GM21423 (cell line): ENCODE results near the gene UBASH3A.
A peak's percentile ranks its signal among the peaks of the same experiment; 100 is the strongest.
"Not testable (repeated sequence)": the region's sequence is repeated elsewhere in the genome, so short reads cannot be mapped to it uniquely, and the experiment has no call there.

ENCODE experiments used
- ATAC-seq: cut with Tn5 transposase; IDR thresholded peaks from one replicate; pipeline ENCODE4 v1.9.1; 2021; ENCODE audit warnings: mild to moderate bottlenecking, moderate library complexity; ENCODE audit not compliant: unreplicated experiment

The UBASH3A gene

DNA sequence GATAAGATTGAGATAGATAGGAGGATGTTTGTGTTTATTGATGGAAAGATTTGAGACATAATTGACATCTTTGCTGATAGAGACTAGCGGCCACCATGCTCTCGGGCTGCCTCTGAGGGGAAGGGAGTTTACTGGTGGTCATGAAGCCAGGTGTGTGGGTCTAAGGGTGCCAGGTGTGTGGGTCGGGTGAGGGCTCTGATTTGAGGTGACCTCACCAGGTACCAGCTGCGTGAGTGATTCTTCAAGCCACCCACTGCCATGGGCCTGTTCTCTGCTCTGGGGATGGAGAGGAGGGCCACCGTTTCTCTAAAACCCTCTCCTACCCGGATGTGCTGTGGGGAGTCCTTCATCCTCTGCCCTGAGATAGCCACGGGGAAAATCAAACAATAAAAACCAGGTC is 3.2 kb downstream of the UBASH3A start:
- ATAC-seq = no peak

DNA sequence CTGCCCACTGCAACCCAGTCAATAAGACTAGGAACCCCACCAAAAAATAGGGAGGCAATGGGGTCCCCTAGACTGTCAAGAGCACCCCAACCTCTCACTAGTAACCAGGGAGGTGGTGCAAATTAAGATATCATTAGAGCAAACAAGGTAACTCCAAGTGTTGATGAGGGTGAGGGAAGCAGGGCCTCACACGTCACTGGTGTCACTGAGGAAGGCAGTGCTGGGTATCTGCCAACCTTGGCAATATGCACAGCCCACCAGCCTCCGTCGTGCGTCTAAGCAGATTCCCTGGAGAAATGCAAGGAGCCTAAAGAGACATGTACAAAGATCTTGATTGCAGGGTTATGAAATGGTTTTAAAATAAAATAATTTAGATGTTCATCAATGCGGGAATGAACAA is 3.8 kb downstream of the UBASH3A start:
- ATAC-seq = no peak

DNA sequence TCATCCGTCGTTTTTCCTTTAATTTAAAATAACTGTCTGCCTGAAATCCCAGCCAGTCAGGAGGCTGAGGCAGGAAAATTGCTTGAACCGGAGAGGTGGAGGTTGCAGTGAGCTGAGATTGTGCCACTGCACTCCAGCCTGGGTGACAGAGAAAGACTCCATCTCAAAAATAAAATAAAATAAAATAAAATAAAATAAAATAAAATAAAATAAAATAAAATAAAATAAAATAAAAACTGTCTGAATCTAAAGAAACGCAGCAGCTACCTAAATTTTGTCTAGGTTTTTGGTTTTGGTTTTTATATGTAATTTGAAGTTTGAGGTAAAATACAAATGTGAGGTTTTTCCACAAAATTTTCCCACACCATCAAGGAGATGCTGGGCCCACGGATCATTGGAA is 5.0 kb downstream of the UBASH3A start:
- ATAC-seq = not testable (repeated sequence)

DNA sequence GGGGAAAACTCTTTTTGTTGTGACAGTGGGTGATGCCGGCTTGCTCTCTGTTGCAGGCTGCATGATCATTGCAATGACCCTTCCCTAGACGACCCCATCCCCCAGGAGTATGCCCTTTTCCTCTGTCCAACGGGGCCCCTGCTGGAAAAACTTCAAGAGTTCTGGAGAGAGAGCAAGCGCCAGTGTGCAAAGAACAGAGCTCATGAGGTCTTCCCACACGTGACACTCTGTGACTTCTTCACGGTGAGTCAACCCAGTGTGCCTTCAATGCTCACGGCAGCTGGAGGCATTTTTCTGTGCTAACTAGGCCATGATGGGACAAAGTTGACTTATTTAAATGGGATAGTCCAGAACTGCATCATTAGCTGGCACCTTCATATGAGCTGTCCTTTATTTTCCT is 5.7 kb downstream of the UBASH3A start:
- no peak for ATAC-seq

DNA sequence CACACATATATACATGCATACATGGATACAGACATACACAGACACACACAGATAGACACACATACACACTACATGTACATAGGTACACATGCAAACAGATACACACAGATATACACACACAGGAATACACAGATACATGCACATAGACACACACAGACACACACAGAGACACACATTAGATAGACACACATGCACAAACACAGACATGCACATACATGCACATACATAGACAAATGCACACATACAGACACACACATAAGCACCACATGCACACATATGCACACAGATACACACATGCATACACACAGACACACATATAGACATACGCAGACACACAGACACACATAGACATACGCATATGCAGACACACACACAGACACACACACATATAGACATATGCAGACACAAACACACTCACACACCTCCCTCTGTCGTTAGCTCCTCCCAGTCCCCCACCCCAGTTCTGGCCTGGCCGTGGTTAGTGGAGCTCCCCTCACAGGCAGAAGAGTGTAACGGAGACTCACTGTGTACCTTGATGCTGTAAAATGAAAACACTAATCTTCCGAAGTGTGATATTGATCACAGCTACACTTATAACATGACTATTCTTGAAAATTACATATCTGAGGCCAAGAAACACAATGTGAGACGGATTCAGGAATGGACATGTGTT is 7.6 kb downstream of the UBASH3A start:
- ATAC-seq = no peak

DNA sequence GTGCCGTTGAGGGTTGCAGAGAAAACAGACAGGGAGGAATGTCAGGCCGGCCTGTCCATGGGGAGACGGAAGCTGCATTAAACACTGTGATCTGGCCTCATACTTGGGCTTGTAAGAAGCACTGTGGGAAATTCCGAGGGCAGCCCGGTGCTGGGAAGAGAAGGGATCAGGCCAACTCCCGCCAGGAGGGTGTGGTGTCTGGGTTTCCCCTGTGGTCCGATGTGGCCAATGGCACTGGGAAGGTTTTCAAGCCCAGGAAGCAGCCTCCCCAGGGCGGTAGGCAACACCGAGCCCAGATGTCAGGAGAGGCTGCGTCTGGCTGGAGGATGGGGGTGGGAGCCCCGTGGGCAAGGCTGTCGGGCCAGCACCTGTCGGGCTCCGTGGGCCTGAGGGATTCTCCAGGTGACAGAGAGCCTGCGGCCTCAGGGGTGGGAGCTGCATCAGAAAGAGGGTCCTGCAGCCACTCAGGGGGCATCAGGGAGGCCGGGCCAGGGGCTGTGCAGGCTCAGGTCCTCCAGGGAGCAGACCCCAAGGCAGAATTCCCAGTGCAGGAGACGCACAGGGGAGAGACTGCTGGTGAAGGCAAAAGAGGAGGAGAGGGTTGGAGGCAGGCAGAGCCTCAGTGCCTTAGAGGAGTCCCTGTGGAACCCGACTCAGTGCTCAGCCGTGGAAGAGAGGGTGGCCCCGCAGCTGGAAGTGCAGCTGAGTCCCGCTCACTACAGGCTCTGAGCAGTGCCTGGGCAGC is 8.4 kb downstream of the UBASH3A start:
- no peak for ATAC-seq

DNA sequence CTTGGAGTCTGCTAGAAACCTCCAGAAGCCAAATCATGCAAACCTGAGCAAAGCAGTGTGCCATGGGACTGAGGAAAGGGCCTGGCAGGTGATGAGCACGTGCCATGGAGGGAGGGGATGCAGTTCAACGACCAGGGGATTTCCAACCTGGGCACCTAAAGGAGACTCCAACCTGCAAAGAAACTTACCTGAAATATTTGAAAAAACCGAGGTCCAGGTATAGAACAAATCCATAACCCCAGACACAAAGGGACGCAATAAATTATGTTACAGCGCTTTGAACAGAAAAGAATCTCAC is 8.9 kb downstream of the UBASH3A start:
- no peak for ATAC-seq

DNA sequence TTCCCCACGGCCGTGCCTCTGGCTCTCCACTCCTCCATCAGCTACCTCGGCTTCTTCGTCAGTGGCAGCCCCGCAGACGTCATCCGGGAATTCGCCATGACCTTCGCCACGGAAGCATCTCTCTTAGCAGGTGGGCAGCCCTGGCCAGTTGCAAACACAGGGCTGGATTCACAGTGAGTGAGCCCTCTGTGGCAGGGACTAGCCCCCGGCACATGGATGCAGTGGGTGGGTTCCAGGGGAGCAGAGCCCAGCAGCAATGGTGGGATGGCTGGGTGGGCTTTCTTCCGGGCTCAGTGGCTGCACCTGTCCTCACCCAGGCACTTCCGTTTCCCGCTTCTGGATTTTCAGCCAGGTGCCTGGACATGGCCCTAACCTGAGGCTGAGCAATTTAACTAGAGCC is 9.4 kb downstream of the UBASH3A start:
- no peak for ATAC-seq

DNA sequence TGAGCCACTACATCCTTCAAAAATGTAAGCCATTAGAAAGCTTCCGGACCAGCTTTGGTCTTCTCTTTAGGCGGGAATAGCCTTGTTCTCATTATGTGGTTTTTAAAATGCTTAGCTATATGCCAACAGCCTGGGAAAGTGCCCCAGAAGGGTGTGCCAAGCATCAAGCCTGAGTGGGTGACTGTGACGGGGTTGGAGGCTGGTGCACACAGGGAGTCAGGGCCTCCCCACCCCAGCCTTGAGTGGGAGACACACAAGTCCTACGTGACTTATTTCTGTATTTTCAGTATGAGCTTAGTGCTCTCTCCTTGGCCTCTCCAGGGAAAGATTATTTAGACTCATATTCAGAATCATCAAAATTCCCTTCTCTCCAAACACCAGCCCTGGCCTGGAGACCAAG is 9.8 kb downstream of the UBASH3A start:
- no peak for ATAC-seq

DNA sequence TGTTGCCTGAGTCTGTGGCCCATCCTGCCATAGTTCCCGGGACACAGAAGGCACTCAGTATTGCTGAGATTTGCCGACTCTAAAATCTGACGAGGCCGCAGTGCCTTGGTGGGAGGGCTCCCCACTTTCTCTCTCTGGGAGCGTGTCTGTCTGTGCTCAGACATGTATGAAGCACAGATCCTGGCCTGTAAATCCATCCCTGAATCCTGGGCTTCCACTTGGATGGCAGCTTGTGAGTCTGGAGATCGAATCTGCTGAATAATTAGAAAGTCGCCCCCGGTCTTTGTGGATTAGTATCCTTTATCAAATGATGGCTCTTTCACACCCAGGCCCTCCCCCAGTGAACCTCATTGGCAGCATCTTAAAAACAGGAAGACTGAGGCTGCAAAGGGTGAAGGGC is 10.4 kb downstream of the UBASH3A start:
- ATAC-seq = no peak

DNA sequence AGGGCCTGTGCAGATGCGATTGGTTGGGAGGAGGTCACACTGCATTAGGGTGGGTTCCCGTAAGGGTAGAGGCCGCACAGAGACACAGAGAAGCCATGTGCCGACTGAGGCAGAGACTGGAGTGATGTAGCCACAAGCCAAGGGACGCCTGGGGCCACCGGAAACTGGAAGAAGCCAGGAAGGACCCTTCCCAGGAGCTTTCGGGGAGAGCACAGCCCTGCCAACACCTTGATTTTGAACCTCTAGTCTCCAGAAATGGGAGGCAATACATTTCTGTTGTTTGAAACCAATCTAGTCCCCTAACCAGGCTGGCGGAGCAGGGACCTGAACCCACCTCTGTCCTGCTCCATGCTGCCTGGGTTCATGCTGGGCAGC is 10.8 kb downstream of the UBASH3A start:
- no peak for ATAC-seq

DNA sequence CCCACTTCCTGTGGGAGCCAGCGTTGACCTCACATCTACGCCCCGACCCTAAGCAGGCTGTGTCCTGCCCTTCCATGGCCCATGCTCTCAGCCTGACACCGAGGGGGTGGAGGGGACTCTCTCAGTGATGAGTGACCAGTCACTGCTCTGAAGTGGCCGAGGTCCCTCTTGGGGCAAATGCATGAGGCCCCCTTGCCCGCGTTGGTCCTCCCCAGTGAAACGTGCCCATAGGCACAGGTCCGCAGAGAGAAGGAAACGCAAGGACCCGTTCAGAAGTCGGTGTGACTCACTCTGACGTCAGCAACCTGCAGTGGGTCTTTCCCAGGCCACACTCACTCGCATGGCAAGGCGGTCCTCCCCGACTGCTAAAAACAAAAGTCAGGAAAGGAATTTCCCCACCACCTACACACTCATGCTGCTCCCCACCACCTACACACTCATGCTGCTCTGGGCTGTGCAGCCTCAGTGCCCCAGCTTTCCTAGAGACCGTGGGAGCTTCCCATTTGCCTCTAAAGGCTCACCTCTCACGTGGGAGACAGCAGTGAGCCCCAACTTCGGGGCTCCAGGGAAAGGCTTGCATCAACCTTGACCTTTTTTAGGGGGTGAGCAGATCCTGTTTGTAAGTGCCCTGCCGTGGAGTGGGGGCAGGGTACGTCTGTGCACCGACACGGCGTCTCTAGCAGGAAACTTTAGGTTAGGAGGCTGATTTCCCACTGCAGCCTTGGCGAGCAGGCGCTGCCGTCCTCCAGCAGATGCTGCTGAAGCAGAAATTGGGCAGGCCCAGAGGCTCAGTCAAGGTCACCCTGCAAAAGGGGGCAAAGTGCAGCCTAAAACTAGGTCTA is 11.4 kb downstream of the UBASH3A start:
- peak; percentile 68 for ATAC-seq

DNA sequence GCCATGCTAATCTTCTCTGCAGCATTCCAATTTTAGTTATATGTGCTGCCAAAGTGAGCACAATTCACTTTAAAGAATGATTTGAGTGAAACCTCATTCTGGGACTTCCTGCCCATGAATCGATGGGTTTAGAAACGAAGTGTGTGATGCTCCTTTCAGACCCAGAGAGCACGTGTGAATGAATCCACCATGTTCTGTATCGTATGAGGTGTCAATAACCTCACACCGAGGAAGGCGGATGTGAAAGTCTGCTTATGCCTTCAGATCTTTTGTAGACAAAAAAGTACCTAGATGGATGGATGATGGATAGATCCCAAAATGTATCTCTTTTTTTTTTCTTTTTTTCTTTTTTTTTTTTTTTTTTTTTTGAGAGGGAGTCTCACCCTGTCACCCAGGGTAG is 13.8 kb downstream of the UBASH3A start:
- ATAC-seq = no peak

DNA sequence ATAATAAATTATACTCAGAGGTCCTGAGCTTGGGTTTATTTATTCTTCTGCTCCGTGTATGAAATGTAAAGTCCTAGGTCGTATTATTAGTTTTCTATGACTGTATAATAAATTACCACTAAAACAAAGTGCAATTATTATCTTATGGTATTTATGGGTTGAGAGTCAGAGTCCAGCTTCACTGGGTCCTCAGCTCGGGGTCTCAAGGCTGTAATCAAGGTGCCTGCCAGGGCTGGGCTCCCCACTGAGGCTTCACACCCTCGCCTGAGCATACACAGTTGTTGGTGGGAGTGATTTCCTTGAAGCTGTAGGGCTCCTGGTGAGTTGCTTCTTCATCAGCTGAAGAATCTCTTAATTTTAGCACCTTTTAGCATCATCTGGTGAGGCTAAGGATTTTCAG is 15.2 kb downstream of the UBASH3A start:
- ATAC-seq = no peak

DNA sequence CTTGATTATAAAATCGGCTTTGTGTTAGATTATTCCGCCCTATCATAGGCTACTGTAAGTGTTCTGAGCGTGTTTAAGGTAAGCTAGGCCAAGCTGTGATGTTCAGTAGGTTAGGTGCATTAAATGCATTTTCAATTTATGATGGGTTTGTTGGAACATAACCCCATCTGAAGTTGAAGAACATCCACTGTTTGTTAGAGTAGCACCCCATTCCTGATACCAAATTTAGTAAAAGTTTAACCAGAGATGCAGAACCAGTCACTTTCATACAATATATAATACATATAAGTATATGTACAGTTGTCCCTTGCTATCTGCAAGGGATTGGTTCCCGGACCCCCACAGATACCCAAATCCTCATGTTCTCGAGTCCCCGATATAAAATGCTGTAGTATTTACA is 16.1 kb downstream of the UBASH3A start:
- ATAC-seq = no peak

DNA sequence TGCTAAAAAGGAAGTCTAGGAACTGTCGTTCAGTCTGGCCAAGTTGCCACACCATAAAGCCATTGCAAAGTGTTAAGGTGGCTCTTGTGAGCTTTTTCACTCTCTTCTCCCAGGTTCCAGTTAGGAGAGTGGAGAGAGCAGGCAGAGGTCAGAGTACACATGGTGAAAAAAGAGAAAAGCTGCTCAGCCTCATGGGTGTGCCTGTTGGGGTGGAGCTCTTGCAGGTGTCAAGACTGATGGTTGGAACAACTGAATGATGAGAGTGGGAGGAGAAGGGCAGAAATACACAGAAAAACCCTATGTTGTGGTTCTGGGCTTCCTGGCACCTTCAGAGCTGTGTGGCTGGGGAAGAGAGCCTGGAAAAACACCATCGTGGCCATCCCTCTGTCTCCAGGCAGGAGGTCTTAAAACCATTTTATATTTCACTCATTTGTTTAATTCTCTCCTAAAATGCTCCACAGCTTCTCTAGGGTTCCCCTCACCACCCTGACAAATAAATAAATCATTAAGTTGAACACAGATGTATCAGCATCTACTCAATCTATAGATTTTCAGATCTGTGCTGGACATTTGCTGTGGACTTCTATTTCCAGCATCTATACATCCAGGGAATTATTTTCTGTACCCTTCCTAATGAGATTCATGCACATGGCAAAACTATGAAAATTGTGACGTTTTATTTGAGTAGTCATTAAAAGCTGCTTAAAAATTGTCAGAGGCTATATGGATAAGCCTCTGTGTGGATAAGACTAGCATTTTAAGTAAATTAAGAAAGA is 17.5 kb downstream of the UBASH3A start:
- ATAC-seq = no peak

DNA sequence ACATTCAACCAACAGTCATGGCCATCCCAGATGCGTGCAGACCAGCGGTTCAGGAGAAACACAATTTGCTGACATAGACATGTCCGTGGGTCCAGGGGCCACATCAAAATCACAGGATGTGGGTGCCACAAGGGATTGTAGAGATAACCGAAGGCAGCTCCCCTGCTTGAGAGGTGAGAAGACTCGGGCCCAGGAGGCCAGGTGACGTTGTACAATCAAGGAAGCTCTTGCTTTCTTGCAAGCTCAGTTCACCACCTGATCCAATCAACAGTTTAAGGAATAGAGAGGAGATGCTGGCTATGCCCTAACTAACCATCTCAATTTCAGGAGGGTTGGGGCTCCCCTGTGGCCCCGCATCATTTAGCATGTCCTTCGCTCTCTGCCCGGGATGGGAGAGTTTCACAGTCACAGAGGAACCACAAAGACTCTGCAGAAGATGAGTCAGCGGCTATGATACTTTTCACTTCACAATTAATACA is 19.5 kb downstream of the UBASH3A start:
- ATAC-seq = peak; percentile 47

DNA sequence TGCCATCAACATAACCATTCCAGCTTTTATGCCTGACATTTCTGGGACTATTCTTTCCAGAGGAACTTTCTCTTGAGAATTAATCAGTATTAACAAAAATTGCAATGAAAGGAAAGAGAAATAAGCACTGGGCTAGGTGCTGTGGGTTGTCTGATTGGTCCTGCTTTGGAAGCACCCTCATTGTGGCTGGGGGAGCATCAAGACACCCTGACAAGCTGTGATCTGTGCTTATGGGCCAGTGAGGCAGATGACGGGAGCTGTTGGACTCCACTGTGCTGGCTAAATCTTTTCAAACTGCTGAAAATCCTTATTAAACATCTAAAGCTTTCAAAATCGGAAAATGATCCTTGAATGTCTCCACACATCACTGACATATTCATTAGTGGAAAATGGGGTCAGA is 20.0 kb downstream of the UBASH3A start:
- no peak for ATAC-seq

DNA sequence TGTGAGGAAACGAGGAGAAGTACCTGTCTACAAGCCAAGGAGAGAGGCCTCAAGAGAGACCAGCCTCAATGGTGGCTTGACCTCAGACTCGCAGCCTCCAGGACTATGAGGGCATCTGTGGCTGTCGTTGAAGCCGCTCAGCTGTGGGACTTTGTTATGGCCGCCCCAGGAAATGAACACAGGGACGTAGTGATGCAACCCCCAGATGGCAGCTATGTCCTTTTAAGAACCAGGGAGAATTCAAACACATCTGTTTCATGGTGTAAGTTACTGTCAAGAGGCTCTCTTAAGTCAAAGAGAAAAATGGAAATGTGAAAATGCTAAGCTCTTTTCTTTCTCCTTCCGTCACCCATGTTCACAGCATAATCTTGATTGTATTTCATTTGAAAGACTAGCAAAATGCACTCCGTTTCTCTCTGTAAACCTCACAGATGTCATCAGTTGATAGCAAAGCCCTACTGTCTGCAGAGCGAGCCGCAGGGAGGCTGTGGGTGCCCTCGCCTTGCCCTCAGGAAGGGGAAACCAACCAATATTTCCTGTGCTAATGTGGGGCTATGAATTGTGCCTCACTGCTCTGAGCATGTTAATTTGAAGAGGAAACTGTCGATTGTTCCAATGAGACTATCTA is 21.3 kb downstream of the UBASH3A start:
- ATAC-seq = peak; percentile 37

DNA sequence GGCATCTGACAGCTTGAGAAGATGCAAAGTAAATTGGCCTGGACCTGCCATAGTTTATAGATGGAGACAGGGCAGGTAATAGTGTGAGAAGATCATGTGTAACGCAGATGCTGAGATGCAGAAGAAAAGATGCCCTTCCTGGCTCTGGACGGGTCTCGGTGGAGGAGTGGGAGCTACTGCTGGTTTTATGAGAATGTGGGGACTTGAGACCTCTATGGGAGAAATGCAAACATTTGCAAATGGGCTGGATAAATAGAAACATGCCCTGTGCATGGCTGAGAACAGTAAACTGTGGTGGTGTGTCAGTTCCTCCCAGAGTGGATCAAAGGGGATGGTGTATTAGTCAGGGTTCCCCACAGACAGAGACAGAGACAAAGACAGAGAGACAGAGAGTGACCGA is 21.9 kb downstream of the UBASH3A start:
- peak; percentile 12 for ATAC-seq

DNA sequence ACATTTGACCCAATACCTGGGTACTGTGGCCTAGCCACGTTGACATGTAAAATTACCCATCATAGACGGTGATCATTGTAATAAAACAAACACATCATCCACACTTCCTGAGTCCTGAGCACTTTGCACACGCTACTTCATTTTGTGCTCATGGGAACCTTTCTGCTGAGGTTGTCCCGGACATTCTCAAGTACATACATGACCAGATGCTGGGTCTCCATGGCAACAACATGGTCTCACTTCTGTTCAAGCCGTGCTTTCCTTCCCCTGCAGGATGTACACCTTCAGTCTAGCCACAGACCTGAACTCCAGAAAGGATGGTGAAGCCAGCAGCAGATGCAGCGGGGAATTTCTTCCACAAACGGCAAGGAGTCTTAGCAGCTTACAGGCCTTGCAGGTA is 22.7 kb downstream of the UBASH3A start:
- ATAC-seq = no peak
